HepG2 (cell line): ENCODE data around the gene SNX6. TPM values are rescaled to one million over a fixed set of nuclear protein-coding genes. Genes with fewer than 3 reads are reported as not detected.

Experiments
- ATAC-seq: fragments of 200-7000 bp; cut with Tn5 transposase; 3 replicates; pipeline ENCODE4 v1.9.1; 2020; ENCODE audit warnings: mild to moderate bottlenecking, moderate library complexity
- BruUV-seq: library from RNA; stranded (reverse); fragments of 400-500 nt; replicated peaks from 2 replicates; lab custom pipeline; 2021; lab: Mats Ljungman, UMichigan
- CTCF ChIA-PET: fragments of 300-600 bp; formaldehyde crosslinking; extraction: SDS; loops from one replicate; lab custom pipeline; 2021; ENCODE audit warnings: low total read pairs, inconsistent platforms, low intra/inter-chr PET ratio; lab: Yijun Ruan, JAX
- POLR2A ChIA-PET: fragments of 350-600 bp; sonication (Branson Sonifier 250); formaldehyde crosslinking; loops from one replicate; lab custom pipeline; 2020; ENCODE audit warnings: antibody characterized with exemption, inconsistent platforms; lab: Yijun Ruan, JAX
- DNase-seq: peaks from one replicate; pipeline ENCODE4 v3.0.0-alpha.2; 2015; ENCODE audit warnings: low spot score
- FAIRE-seq: peaks from 3 replicates; lab custom pipeline; 2011; peaks lifted over from hg19 to GRCh38; lab: Jason Lieb, UNC
- H2AFZ ChIP-seq: one replicate; pipeline ENCODE4 v1.6.1; 2011; ENCODE audit warnings: low read length, inconsistent platforms
- H3K27ac ChIP-seq: fragments of 300-600 bp; 3 replicates; pipeline ENCODE4 v1.8.0; 2011; ENCODE audit warnings: mixed run types, mild to moderate bottlenecking, mixed read lengths, low read length, inconsistent platforms; ENCODE audit not compliant: insufficient read depth; ENCODE audit errors: extremely low read length
- H3K27me3 ChIP-seq, 2 experiments: fragments of 200-600 bp in 1 of 2; 2 replicates in 1 of 2; 3 replicates in 1 of 2; pipeline versions ENCODE4 v1.6.0 to v1.8.0; 2011; ENCODE audit warnings: low read length in 2 of 2, mild to moderate bottlenecking in 2 of 2, moderate library complexity in 2 of 2, inconsistent platforms in 1 of 2; ENCODE audit not compliant: insufficient read depth in 2 of 2, control insufficient read depth in 1 of 2
- H3K36me3 ChIP-seq, 2 experiments: fragments of 200-600 bp in 1 of 2; replicated peaks in 1 of 2; 2 replicates in 1 of 2; 3 replicates in 1 of 2; pipeline versions ENCODE4 v1.5.1 to v1.8.0; 2011; ENCODE audit warnings: low read length in 2 of 2, inconsistent platforms in 1 of 2; ENCODE audit not compliant: insufficient read depth in 2 of 2, control insufficient read depth in 1 of 2
- H3K4me1 ChIP-seq: 2 replicates; pipeline ENCODE4 v1.5.1; 2012; ENCODE audit warnings: low read length, inconsistent platforms; ENCODE audit not compliant: insufficient read depth
- H3K4me2 ChIP-seq: 2 replicates; pipeline ENCODE4 v1.6.0; 2011; ENCODE audit warnings: low read depth, low read length, inconsistent platforms
- H3K4me3 ChIP-seq, 3 experiments: fragments of 200-600 bp in 1 of 3; sonication (generic), shearing (Covaris generic) in 1 of 3; replicated peaks in 1 of 3; 2 replicates each; pipeline ENCODE4 v1.5.1; 2011 to 2016; ENCODE audit warnings: low read length in 3 of 3, inconsistent platforms in 2 of 3, low read depth in 2 of 3, mild to moderate bottlenecking in 2 of 3, control low read depth in 1 of 3, mixed read lengths in 1 of 3; ENCODE audit not compliant: insufficient read depth in 1 of 3
- H3K79me2 ChIP-seq: one replicate; pipeline ENCODE4 v1.6.1; 2011; ENCODE audit warnings: low read length, inconsistent platforms; ENCODE audit not compliant: insufficient read depth
- H3K9ac ChIP-seq: 2 replicates; pipeline ENCODE4 v1.6.0; 2011; ENCODE audit warnings: mild to moderate bottlenecking, low read depth, low read length, inconsistent platforms; ENCODE audit not compliant: insufficient read depth
- H3K9me3 ChIP-seq: 2 replicates; pipeline ENCODE4 v1.5.1; 2012; ENCODE audit warnings: mild to moderate bottlenecking, low read length
- H4K20me1 ChIP-seq: 2 replicates; pipeline ENCODE4 v1.6.0; 2011; ENCODE audit warnings: inconsistent platforms, mild to moderate bottlenecking, low read length, moderate library complexity; ENCODE audit not compliant: insufficient read depth
- CENPT ChIP-seq: sonication (generic); formaldehyde crosslinking; IDR thresholded peaks from 2 replicates; pipeline ENCODE4 v1.8.0; 2022; ENCODE audit warnings: low read depth, mild to moderate bottlenecking, moderate library complexity, missing genetic modification reagents
- CHD4 ChIP-seq: fragments of 200-600 bp; sonication (generic); IDR thresholded peaks from 2 replicates; pipeline ENCODE4 v1.7.0; 2017; ENCODE audit warnings: mild to moderate bottlenecking, low read length, borderline replicate concordance
- ELF4 ChIP-seq: sonication (generic); formaldehyde crosslinking; IDR thresholded peaks from 2 replicates; pipeline ENCODE4 v1.5.0; 2020; ENCODE audit warnings: missing genetic modification reagents, mild to moderate bottlenecking, moderate library complexity, borderline replicate concordance
- HNRNPK ChIP-seq: fragments of 200-400 bp; formaldehyde crosslinking; IDR thresholded peaks from 2 replicates; pipeline ENCODE4 v1.6.1; 2018; ENCODE audit warnings: low read length, low read depth, moderate library complexity, mild to moderate bottlenecking; ENCODE audit not compliant: poor library complexity, severe bottlenecking
- KDM6A ChIP-seq: IDR thresholded peaks from 2 replicates; pipeline ENCODE4 v1.6.1; 2016; ENCODE audit warnings: low read depth
- PAF1 ChIP-seq: IDR thresholded peaks from 2 replicates; pipeline ENCODE4 v1.6.1; 2016; ENCODE audit warnings: missing genetic modification reagents, missing compliant biosample characterization
- RARA ChIP-seq: IDR thresholded peaks from 2 replicates; pipeline ENCODE4 v1.6.1; 2016; ENCODE audit warnings: missing genetic modification reagents, missing compliant biosample characterization
- REPIN1 ChIP-seq: sonication (generic); formaldehyde crosslinking; IDR thresholded peaks from 2 replicates; pipeline ENCODE4 v1.8.0; 2022; ENCODE audit warnings: missing genetic modification reagents, low read depth, mild to moderate bottlenecking, borderline replicate concordance
- RXRA ChIP-seq: sonication (generic); formaldehyde crosslinking; IDR thresholded peaks from 2 replicates; pipeline ENCODE4 v1.5.1; 2020; ENCODE audit warnings: missing genetic modification reagents
- SMAD9 ChIP-seq: sonication (generic); formaldehyde crosslinking; IDR thresholded peaks from 2 replicates; pipeline ENCODE4 v1.5.1; 2020; ENCODE audit warnings: mild to moderate bottlenecking, missing genetic modification reagents
- U2AF2 ChIP-seq: fragments of 200-400 bp; formaldehyde crosslinking; IDR thresholded peaks from 2 replicates; pipeline ENCODE4 v1.6.1; 2017; ENCODE audit warnings: low read depth, mild to moderate bottlenecking, low read length
- YY1 ChIP-seq: IDR thresholded peaks from 2 replicates; pipeline ENCODE4 v1.6.1; 2011; ENCODE audit warnings: low read length, low read depth, moderate library complexity, mild to moderate bottlenecking; ENCODE audit not compliant: insufficient read depth, insufficient replicate concordance
- ZBTB7B ChIP-seq: sonication (generic); formaldehyde crosslinking; IDR thresholded peaks from 2 replicates; pipeline ENCODE4 v1.4.0; 2020; ENCODE audit warnings: missing genetic modification reagents
- ZNF136 ChIP-seq: sonication (generic); formaldehyde crosslinking; IDR thresholded peaks from 2 replicates; pipeline ENCODE4 v1.8.1; 2022; ENCODE audit warnings: low read depth, mild to moderate bottlenecking, moderate library complexity, missing genetic modification reagents
- ZNF207 ChIP-seq: fragments of 450-650 bp; IDR thresholded peaks from 2 replicates; pipeline ENCODE4 v1.6.1; 2016; ENCODE audit warnings: antibody characterized with exemption, borderline replicate concordance
- ZNF530 ChIP-seq: sonication (generic); formaldehyde crosslinking; IDR thresholded peaks from 2 replicates; pipeline ENCODE4 v1.5.0; 2020; ENCODE audit warnings: low read depth, mild to moderate bottlenecking, missing genetic modification reagents
- ZNF543 ChIP-seq: sonication (generic); formaldehyde crosslinking; IDR thresholded peaks from 2 replicates; pipeline ENCODE4 v1.4.0; 2020; ENCODE audit warnings: mild to moderate bottlenecking, missing genetic modification reagents
- ZNF607 ChIP-seq: sonication (generic); formaldehyde crosslinking; IDR thresholded peaks from 2 replicates; pipeline ENCODE4 v1.5.1; 2020; ENCODE audit warnings: missing genetic modification reagents, mild to moderate bottlenecking, borderline replicate concordance
- ZNF652 ChIP-seq: IDR thresholded peaks from 2 replicates; pipeline ENCODE4 v1.6.1; 2016; ENCODE audit warnings: low read depth, borderline replicate concordance
- ZNF792 ChIP-seq: IDR thresholded peaks from 2 replicates; pipeline ENCODE4 v1.6.1; 2016
- WGBS: methylation state at CpG from one replicate; pipeline ENCODE4 v1.1.6; 2017; ENCODE audit warnings: low lambda C conversion rate; 5-methylcytosine and 5-hydroxymethylcytosine counted together
- in situ Hi-C: cut with HindIII; loops from 2 replicates; pipeline ENCODE4 v1.10.0; 2017; ENCODE audit warnings: low pct_unique_long_range_greater_than_20kb; ENCODE audit not compliant: extremely low pct_ligation_motif_present
- intact Hi-C: fragments of 100-400 bp; cut with micrococcal nuclease; formaldehyde crosslinking; loops from one replicate; pipeline ENCODE4 v1.10.0; 2022; ENCODE audit not compliant: unreplicated experiment
- polyA plus RNA-seq, 8 experiments: library from polyadenylated mRNA; depleted of rRNA in 3 of 8; stranded (reverse) in 7 of 8; unstranded in 1 of 8; fragments of >200 nt; fragmentation: Illumina TruSeq in 4 of 8; extraction: Trizol in 4 of 8; gene quantifications; 2 replicates each; pipeline versions ENCODE4 v1.2.1 to v1.2.3, GENCODE V29; 2011 to 2016; ENCODE audit warnings: low read depth in 4 of 8, missing spikeins in 1 of 8, mixed read lengths in 1 of 8; ENCODE audit not compliant: insufficient read depth in 1 of 8
- total RNA-seq, 5 experiments: library from RNA; depleted of rRNA; stranded (reverse); fragments of >200 nt; fragmentation: Illumina TruSeq; extraction: Trizol; gene quantifications; 2 replicates each; pipeline ENCODE4 v1.2.3, GENCODE V29; 2016; ENCODE audit warnings: low read depth in 1 of 5
- TF ChIP-seq, protein P1 (sequence below): sonication (generic); formaldehyde crosslinking; IDR thresholded peaks from 2 replicates; pipeline ENCODE4 v1.5.1; 2020; ENCODE audit warnings: mild to moderate bottlenecking, moderate library complexity, missing genetic modification reagents

The SNX6 gene
- total and polyA plus RNA-seq, 2 of the 13 experiments (the other 11 are each of a cell fraction or from before 2014, with no cell fraction given): 92.3 to 169 TPM

GRCh38 chr14:34537677-34538009 lies 92.3 kb downstream of the SNX6 start (continued):
- TF ChIP-seq ZNF136 (CRISPR knock-in tag) (0 out of 2 replicates have a peak, but pooled peaks have one; percentile 22), ZNF207 (no peak), REPIN1 (CRISPR knock-in tag) (no peak)
- TF ChIP-seq, protein P1, sequence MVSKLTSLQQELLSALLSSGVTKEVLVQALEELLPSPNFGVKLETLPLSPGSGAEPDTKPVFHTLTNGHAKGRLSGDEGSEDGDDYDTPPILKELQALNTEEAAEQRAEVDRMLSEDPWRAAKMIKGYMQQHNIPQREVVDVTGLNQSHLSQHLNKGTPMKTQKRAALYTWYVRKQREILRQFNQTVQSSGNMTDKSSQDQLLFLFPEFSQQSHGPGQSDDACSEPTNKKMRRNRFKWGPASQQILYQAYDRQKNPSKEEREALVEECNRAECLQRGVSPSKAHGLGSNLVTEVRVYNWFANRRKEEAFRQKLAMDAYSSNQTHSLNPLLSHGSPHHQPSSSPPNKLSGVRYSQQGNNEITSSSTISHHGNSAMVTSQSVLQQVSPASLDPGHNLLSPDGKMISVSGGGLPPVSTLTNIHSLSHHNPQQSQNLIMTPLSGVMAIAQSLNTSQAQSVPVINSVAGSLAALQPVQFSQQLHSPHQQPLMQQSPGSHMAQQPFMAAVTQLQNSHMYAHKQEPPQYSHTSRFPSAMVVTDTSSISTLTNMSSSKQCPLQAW: 0 out of 2 replicates have a peak, but pooled peaks have one; percentile 28
- TF ChIP-seq, all 625 proteins: peak for 10

- intact Hi-C loops: loop anchor here (5.0 kb wide), 4 partner anchors 40 to 205 kb away; partner anchors contain the start of gene SPTSSA
- FAIRE-seq: no peak
- Histone ChIP-seq H3K79me2 (peaks cover 28% of the 10 kb centered on the region), H3K4me2 (peak overlapping the region; percentile 82), H3K27me3 (peaks cover 0 to 4% of the 10 kb centered on the region in 2 experiments; a peak in 1 of 5 replicates), H3K9me3 (no peaks in the 10 kb centered on the region), H3K27ac (no peak overlapping the region), H3K9ac (peak overlapping the region; percentile 100; the same call in 1 of the 2 replicates), H3K4me1 (peaks cover 25% of the 10 kb centered on the region), H4K20me1 (no peaks in the 10 kb centered on the region; the same call in 1 of the 2 replicates), H2AFZ (no peak overlapping the region), H3K4me3 (no peak overlapping the region; a peak in 1 of 6 replicates), H3K36me3 (peaks cover 21 to 39% of the 10 kb centered on the region in 2 experiments)
- no peak for ATAC-seq
- ChIA-PET POLR2A (interaction anchor here (0.6 to 1.4 kb wide), 3 partner anchors 10 to 123 kb away, joined by 3 to 5 read pairs (median 4); no protein-coding TSS in a partner anchor), CTCF (no interaction called here)
- 94% methylated on average over 4 of the region's 4 CpGs for WGBS
- in situ Hi-C loops: no loop called here
- no TSS peak for BruUV-seq
- no peak for DNase-seq
- TF ChIP-seq ZNF792 (CRISPR knock-in tag) (no peak), CENPT (CRISPR knock-in tag) (no peak), PAF1 (CRISPR knock-in tag) (no peak), ZNF607 (CRISPR knock-in tag) (no peak), ZNF652 (CRISPR knock-in tag) (0 out of 2 replicates have a peak, but pooled peaks have one; percentile 3), U2AF2 (no peak), HNRNPK (no peak), RXRA (CRISPR knock-in tag) (no peak), CHD4 (no peak), ZNF530 (CRISPR knock-in tag) (no peak), SMAD9 (no peak), ZBTB7B (CRISPR knock-in tag) (no peak), KDM6A (CRISPR knock-in tag) (0 out of 2 replicates have a peak, but pooled peaks have one; percentile 10), ELF4 (no peak), YY1 (no peak), ZNF543 (CRISPR knock-in tag) (no peak), RARA (CRISPR knock-in tag) (no peak)
Measured at GRCh38 chr14:34536951-34537676, 92.8 kb downstream of the SNX6 start.
